Measurements from ENCODE around the gene HNRNPL. TPM values are rescaled to one million over a fixed set of nuclear protein-coding genes. Genes with fewer than 3 reads are reported as not detected.

The HNRNPL gene
- total RNA-seq, 1 experiment from 2014 or later, result 749 TPM

- ChIA-PET POLR2A (interaction anchor here (1.4 kb wide), 1 partner anchor 17 kb away, joined by 3 read pairs; no protein-coding TSS in a partner anchor), CTCF (interaction anchor here (0.7 kb wide), 1 partner anchor 11 kb away, joined by 4 read pairs; no protein-coding TSS in a partner anchor)
These were observed 36.5 kb downstream of the HNRNPL start for GRCh38 chr19:38813323-38813722.

GRCh38 chr19:38812841-38813320 lies 36.9 kb downstream of the HNRNPL start, which contains the start of gene LGALS4:
Gene LGALS4, minus strand, starts transcription at chr19:38812945. Its CDS starts 59 bp downstream, at chr19:38812886.
- no peak for DNase-seq (ENCODE audit: low read depth, low spot score)
- ATAC-seq, result peak; percentile 43
- ChIA-PET CTCF (interaction anchor here (0.7 kb wide), 1 partner anchor 10 kb away, joined by 4 read pairs; no protein-coding TSS in a partner anchor), POLR2A (no interaction called here)
- Histone ChIP-seq H3K4me1 (ENCODE audit: control insufficient read depth, insufficient read depth, low read length) (peaks cover 4% of the 10 kb centered on the region; the same call in 1 of the 2 replicates), H3K36me3 (ENCODE audit: control insufficient read depth, insufficient read depth, low read length) (peaks cover 8% of the 10 kb centered on the region; the same call in 1 of the 2 replicates), H3K4me3 (ENCODE audit: low read depth in 2 of 2, low read length in 2 of 2) (no peak within 1 kb of the TSS), H3K27me3 (ENCODE audit: control insufficient read depth, insufficient read depth, low read length) (no peaks in the 10 kb centered on the region), H3K27ac (ENCODE audit: low read length) (no peak within 1 kb of the TSS; the same call in 1 of the 2 replicates), H3K9me3 (ENCODE audit: control insufficient read depth, insufficient read depth, low read depth, low read length) (no peaks in the 10 kb centered on the region)
- in situ Hi-C loops (cut with HindIII; ENCODE audit: low pct_unique_long_range_greater_than_20kb, low sequenced_read_pairs), result no loop called here
- intact Hi-C loops (cut with micrococcal nuclease; ENCODE audit: unreplicated experiment), result no loop called here
- BruUV-seq (replicated peaks), result no TSS peak
- TF ChIP-seq CTCF (IDR thresholded peaks at IDR 0.05) (no peak), SIN3A (IDR thresholded peaks at IDR 0.05; ENCODE audit: borderline replicate concordance, insufficient read depth, low read depth, low read length) (no peak), POLR2AphosphoS5 (IDR thresholded peaks at IDR 0.05; ENCODE audit: low read depth, low read length) (no peak)

More at GRCh38 chr19:38813323-38813722, 36.5 kb downstream of the HNRNPL start:
- no peak for DNase-seq (ENCODE audit: low read depth, low spot score)
- TF ChIP-seq POLR2AphosphoS5 (IDR thresholded peaks at IDR 0.05; ENCODE audit: low read depth, low read length) (no peak), REST (IDR thresholded peaks at IDR 0.05; ENCODE audit: insufficient read depth in 1 of 2, low read depth in 2 of 2, low read length in 1 of 2) (no peak), SIN3A (IDR thresholded peaks at IDR 0.05; ENCODE audit: borderline replicate concordance, insufficient read depth, low read depth, low read length) (no peak), CTCF (IDR thresholded peaks at IDR 0.05) (no peak), TCF7L2 (IDR thresholded peaks at IDR 0.05; ENCODE audit: low read depth, low read length) (no peak)
- in situ Hi-C loops (cut with HindIII; ENCODE audit: low pct_unique_long_range_greater_than_20kb, low sequenced_read_pairs) (no loop called here), intact Hi-C loops (cut with micrococcal nuclease; ENCODE audit: unreplicated experiment) (no loop called here)
- no TSS peak for BruUV-seq (replicated peaks)
- H3K27ac ChIP-seq (ENCODE audit: low read length), result no peak overlapping the region
- peaks cover 4% of the 10 kb centered on the region; the same call in 1 of the 2 replicates for H3K4me1 ChIP-seq (ENCODE audit: control insufficient read depth, insufficient read depth, low read length)
- ATAC-seq, result peak; percentile 1; the same call in 1 of the 2 replicates
- H3K9me3 ChIP-seq (ENCODE audit: control insufficient read depth, insufficient read depth, low read depth, low read length), result no peaks in the 10 kb centered on the region
- no peaks in the 10 kb centered on the region for H3K27me3 ChIP-seq (ENCODE audit: control insufficient read depth, insufficient read depth, low read length)
- no peak overlapping the region for H3K4me3 ChIP-seq (ENCODE audit: low read depth in 2 of 2, low read length in 2 of 2)
- peaks cover 8% of the 10 kb centered on the region; the same call in 1 of the 2 replicates for H3K36me3 ChIP-seq (ENCODE audit: control insufficient read depth, insufficient read depth, low read length)

Measured in Panc1 (cell line).